NCI-H82 treated with DMSO at 0.1 percent for 48 hours (cell line): Measurements from ENCODE around the gene PRIMPOL.
"Not testable (repeated sequence)": the region's sequence is repeated elsewhere in the genome, so short reads cannot be mapped to it uniquely, and the experiment has no call there.

Experiments
- DNase-seq: peaks from one replicate; lab custom pipeline; 2025; ENCODE audit not compliant: unreplicated experiment; lab: John Stamatoyannopoulos, UW

Gene PRIMPOL

GRCh38 chr4:184636144-184636543 lies 13.4 kb upstream of the PRIMPOL start:
- no peak for DNase-seq

- DNase-seq, result no peak
Observed at GRCh38 chr4:184636897-184637296, 12.6 kb upstream of the PRIMPOL start.

GRCh38 chr4:184641022-184641421 lies 8.5 kb upstream of the PRIMPOL start:
- DNase-seq, result no peak

- DNase-seq, result no peak
Observed at GRCh38 chr4:184641451-184641850, 8.1 kb upstream of the PRIMPOL start.

- DNase-seq, result no peak
Observed at GRCh38 chr4:184643731-184644130, 5.8 kb upstream of the PRIMPOL start.

DNA sequence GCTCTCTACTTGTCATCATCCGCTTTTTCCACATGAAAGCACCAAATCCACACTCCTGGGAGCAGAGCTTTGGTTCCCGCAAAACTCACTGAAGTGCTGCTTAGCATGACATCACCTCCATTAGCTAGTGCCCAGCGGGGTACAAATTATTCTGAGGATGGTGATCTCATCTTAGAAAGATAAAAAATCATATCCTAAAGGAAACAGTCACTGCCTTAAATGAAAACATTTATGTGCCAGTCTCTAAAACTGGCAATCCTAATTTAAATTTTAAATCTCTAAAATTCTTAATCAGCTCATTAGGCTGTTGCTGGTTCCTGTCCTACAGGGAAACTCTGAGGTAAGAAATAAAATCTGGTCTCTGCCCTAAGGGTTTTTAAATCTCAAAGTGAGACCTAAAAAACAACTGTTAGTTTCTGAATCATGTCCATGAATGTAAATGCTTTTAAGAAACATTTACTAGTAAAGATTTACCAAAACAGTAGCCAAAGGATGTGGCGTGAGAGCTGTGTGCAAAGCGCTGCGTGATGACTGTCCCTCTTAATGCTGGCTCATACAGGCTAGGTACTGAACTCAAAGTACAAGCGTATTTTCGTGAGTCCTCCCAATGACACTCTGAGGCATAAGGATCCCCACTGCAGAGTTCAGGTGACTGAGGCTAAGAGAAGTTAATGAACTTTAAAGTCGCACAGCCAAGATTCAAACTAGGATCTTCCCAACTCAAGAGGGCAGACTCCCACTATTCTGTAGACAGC lies 4.8 kb upstream of the PRIMPOL start:
- DNase-seq, result no peak

DNA sequence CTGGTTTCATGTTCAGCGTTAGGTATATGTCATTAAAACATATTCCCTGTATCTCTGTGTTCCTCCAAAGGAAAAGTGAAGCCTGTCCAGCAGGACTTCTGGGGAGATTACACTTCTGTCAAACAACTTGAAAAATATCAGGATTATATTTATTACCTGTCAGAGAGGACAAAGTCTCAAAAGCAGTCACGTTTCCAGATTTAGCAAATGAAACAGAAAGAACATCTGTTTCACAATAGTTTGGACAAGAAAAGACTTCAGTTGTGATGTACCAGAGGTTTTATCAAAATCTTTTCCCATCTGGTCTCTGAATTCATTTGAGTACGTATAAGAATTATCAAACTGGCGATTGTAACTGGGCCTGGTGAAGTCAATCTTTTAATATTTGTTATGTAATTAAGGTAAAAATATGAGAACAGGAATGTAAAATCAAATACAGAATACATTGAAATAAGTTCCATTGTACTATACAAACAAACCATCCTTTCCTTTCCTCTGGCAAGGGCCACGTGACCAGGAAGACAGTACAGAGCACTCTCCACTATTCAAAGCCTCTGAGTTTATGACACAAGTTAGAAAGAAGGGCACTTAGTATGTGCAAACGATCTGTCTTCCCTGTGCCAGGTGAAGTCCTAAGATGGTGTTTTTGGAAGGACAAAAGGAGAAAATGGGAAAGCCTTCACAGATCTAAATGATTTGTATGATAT lies 3.5 kb upstream of the PRIMPOL start:
- DNase-seq, result no peak

- no peak for DNase-seq
Observed at GRCh38 chr4:184647266-184648053, 2.1 kb upstream of the PRIMPOL start.

- DNase-seq, result no peak
Observed at GRCh38 chr4:184648054-184648312, 1.6 kb upstream of the PRIMPOL start.

GRCh38 chr4:184648313-184649025 lies 1.1 kb upstream of the PRIMPOL start:
- DNase-seq, result no peak

GRCh38 chr4:184649971-184650855 lies 675 bp downstream of the PRIMPOL start:
- peak; percentile 52 for DNase-seq

DNA sequence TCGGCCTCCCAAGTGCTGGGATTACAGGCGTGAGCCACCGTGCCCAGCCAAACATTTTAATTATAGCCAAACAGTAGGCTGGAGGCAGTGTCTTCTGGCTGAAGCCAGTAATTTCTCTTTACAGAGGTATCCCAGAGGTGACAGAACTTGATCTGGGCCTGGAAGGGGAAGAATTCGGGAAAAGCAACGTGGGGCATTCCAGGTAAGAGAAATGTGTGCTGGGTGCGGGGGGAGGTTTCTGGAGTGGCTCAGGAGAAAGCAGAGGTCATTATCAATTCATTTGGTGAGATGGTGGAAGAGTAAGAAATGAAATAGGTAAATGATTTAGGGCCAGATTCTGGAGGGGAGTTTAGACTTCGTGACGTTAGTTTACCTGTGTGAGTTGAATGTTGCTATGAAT lies 2.4 kb downstream of the PRIMPOL start:
- DNase-seq, result no peak

DNA sequence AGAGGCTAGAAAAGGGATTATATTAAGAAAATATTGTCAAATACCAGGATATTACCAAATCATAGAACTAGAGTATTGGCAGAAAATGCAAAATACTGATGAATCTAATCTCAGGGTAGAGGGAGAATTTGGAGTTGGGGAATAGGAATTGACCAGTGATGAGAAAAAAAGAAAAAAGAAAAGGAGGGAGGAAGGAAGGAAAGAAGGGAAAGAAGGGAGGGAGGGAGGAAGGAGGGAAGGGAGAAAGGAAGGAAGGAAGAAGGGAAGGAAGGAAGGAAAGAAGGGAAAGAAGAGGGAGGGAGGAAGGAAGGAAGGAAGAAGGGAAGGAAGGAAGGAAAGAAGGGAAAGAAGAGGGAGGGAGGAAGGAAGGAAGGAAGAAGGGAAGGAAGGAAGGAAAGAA lies 3.1 kb downstream of the PRIMPOL start:
- not testable (repeated sequence) for DNase-seq

- no peak for DNase-seq
Observed at GRCh38 chr4:184653650-184654049, 4.1 kb downstream of the PRIMPOL start.

GRCh38 chr4:184655889-184656869 lies 6.6 kb downstream of the PRIMPOL start:
- no peak for DNase-seq

- DNase-seq, result no peak
Observed at GRCh38 chr4:184657144-184657543, 7.6 kb downstream of the PRIMPOL start.

DNA sequence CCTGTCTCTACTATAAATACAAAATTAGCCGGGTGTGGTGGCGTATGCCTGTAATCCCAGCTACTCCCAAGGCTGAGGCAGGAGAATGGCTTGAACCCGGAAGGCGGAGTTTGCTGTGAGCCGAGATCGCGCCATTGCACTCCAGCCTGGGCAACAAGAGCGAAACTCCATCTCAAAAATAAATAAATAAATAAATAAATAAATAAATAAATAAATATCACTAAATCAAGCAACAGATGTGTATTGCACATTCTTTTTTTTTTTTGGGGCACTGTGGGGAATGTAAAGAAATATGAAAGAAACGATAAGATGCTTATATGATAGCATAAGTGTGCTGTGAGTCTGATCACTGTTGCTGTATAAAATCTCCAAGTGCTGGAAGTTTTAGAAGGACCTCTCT lies 8.3 kb downstream of the PRIMPOL start:
- not testable (repeated sequence) for DNase-seq

- DNase-seq, result no peak
Observed at GRCh38 chr4:184660978-184661377, 11.4 kb downstream of the PRIMPOL start.

DNA sequence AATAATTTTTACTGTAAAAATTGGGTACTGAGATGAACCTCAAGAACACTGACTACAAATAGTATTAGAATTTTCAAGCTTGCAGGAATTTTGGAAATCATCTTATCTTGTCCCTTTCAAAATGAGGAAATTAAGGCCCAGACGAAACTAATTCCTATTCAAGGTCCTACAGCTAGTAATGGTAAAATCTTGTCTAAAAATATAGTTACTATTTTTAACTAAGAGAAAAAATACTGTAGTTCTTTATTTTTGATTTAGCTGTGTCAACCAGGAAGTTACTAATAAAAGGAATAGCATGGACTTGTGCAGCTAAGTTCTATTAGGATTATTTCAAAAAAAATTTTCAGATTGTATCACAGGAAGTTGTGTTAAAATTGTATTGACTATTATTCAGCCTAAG lies 12.7 kb downstream of the PRIMPOL start:
- DNase-seq, result no peak
